GM23248 (cell line): ENCODE data around the gene PRSS1.

Experiments used
- EZH2 ChIP-seq: fragments of 200-600 bp; sonication (generic); IDR thresholded peaks from 2 replicates; pipeline ENCODE4 v1.6.1; 2018; ENCODE audit warnings: antibody characterized with exemption, mild to moderate bottlenecking; ENCODE audit not compliant: insufficient read depth, poor library complexity, severe bottlenecking
- EZH2phosphoT487 ChIP-seq: fragments of 200-600 bp; sonication (generic); IDR thresholded peaks from 2 replicates; pipeline ENCODE4 v1.6.1; 2018; ENCODE audit warnings: antibody characterized with exemption, moderate library complexity, mild to moderate bottlenecking, low read depth; ENCODE audit not compliant: insufficient read depth

DNA sequence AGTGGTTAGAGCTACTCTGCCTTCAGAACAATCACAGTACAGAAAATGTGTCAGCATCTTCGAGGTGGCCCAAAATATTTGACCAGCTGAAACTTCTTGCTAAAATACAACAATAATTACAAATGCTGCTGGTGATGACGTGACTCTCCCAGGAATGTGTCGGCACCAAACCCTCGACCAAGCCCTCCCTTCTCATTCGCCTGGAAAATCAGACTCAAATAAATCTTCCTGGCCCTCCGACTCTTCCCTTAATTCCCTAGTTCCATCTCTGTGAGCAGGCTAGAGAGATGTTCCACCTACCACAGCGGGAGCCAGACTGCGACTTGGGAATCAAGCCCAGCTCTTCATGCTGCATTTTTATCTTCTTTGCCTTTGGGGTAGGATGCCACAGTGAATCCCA, 25.6 kb downstream of the PRSS1 start:
- TF ChIP-seq EZH2, result no peak
- TF ChIP-seq EZH2phosphoT487, result no peak
